ENCODE data around the gene FRAT2.
A peak's percentile ranks its signal among the peaks of the same experiment; 100 is the strongest.

Gene FRAT2

GRCh38 chr10:97341416-97341815, 6.9 kb upstream of the FRAT2 start:
- H3K9me3 ChIP-seq, result no peaks in the 10 kb centered on the region
- H3K4me3 ChIP-seq, result no peak overlapping the region
- no peaks in the 10 kb centered on the region for H3K27me3 ChIP-seq
- no peaks in the 10 kb centered on the region for H3K36me3 ChIP-seq
- intact Hi-C loops (cut with DNase I; ENCODE audit: low total_unique reads), result no loop called here
- no peak for DNase-seq
- H3K27ac ChIP-seq, result no peak overlapping the region
- H3K4me1 ChIP-seq, result peaks cover 0 to 17% (median 6%) of the 10 kb centered on the region in 4 donors
- TF ChIP-seq CTCF (IDR thresholded peaks at IDR 0.05), result no peak

GRCh38 chr10:97338041-97338440, 3.5 kb upstream of the FRAT2 start:
- no peak for DNase-seq
- Histone ChIP-seq H3K36me3 (no peaks in the 10 kb centered on the region), H3K4me1 (peaks cover 0 to 40% (median 19%) of the 10 kb centered on the region in 4 donors), H3K27ac (no peak overlapping the region), H3K4me3 (no peak overlapping the region), H3K9me3 (no peaks in the 10 kb centered on the region), H3K27me3 (no peaks in the 10 kb centered on the region)
- TF ChIP-seq CTCF (IDR thresholded peaks at IDR 0.05), result no peak
- intact Hi-C loops (cut with DNase I; ENCODE audit: low total_unique reads), result no loop called here

GRCh38 chr10:97336942-97337831, 2.7 kb upstream of the FRAT2 start:
- H3K9me3 ChIP-seq, result no peaks in the 10 kb centered on the region
- H3K27me3 ChIP-seq, result no peaks in the 10 kb centered on the region
- H3K4me1 ChIP-seq, result peaks cover 0 to 47% (median 28%) of the 10 kb centered on the region in 4 donors
- TF ChIP-seq CTCF (IDR thresholded peaks at IDR 0.05), result no peak
- no peak overlapping the region for H3K4me3 ChIP-seq
- H3K27ac ChIP-seq, result peak overlapping the region in 1 of 2 donors; percentile 6
- DNase-seq, result no peak
- intact Hi-C loops (cut with DNase I; ENCODE audit: low total_unique reads), result no loop called here
- no peaks in the 10 kb centered on the region for H3K36me3 ChIP-seq

GRCh38 chr10:97336446-97336845, 1.9 kb upstream of the FRAT2 start:
- intact Hi-C loops (cut with DNase I; ENCODE audit: low total_unique reads), result no loop called here
- TF ChIP-seq CTCF (IDR thresholded peaks at IDR 0.05), result no peak
- peaks cover 0 to 55% (median 35%) of the 10 kb centered on the region in 4 donors for H3K4me1 ChIP-seq
- no peaks in the 10 kb centered on the region for H3K36me3 ChIP-seq
- DNase-seq, result no peak
- H3K4me3 ChIP-seq, result no peak overlapping the region
- H3K9me3 ChIP-seq, result no peaks in the 10 kb centered on the region
- no peaks in the 10 kb centered on the region for H3K27me3 ChIP-seq
- no peak overlapping the region for H3K27ac ChIP-seq

- no peak for TF ChIP-seq CTCF (IDR thresholded peaks at IDR 0.05)
- Histone ChIP-seq H3K27ac (no peak overlapping the region), H3K36me3 (peaks cover 0 to 3% (median 0%) of the 10 kb centered on the region in 3 donors), H3K4me3 (no peak overlapping the region), H3K4me1 (peaks cover 0 to 59% (median 38%) of the 10 kb centered on the region in 4 donors), H3K9me3 (no peaks in the 10 kb centered on the region), H3K27me3 (no peaks in the 10 kb centered on the region)
- DNase-seq, result no peak
- intact Hi-C loops (cut with DNase I; ENCODE audit: low total_unique reads), result no loop called here
Observed at GRCh38 chr10:97336006-97336405, 1.5 kb upstream of the FRAT2 start.
